ENCODE measurements around the gene SEC14L1.
"Not testable (repeated sequence)": the region's sequence is repeated elsewhere in the genome, so short reads cannot be mapped to it uniquely, and the experiment has no call there.

Gene SEC14L1

DNA sequence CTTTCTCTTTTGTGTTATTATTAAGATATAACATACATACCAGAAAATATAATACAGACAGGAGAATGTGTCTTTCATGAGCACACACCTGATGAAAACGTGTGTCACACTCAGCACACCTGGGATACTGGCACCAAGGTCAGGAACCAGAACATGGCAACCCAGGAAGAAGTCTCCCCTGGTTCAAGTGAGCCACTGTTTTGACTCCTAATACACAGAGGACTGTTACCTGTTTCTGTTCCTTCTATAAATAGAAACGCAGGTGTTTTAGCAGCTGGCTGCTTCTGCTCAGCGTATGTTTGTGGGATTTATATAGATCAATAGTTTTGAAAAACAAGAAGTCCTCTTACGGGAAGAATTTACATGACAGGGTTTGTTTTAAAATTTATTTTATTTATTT lies 3.5 kb downstream of the SEC14L1 start:
- no peak for DNase-seq

- no peak for DNase-seq
Observed at GRCh38 chr17:77145224-77145611, 4.4 kb downstream of the SEC14L1 start.

DNA sequence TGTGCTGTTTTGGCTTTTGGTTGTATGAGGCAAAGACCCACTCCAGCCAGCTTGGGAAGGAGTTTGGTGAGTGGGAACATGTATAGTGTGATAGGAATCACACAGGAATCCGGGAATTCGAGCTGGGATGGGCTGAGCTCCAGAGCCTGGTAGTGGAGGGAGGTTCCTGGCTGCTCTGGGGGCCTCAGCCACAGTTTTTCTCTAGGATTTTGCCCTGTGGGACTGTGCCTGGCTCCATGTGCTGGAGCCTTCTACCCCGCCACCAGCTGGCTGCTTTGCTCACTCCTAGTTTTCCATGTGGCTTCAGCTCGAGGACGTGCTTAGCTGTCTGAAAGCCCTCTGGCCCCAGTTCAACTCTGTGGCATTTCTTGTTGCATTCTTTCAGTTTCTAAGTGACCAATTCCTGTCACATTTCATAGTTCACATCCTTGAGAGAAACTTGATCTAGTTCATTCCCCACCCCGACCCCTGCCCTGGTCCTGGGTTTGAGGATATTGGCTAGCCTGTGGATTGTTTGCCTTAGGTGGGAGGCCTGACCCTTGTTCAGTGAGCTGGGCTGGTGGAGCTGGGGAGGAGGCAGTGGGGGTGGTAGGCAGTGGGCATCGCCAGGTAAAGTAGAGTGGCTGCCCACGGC lies 5.0 kb downstream of the SEC14L1 start:
- no peak for DNase-seq

- DNase-seq, result no peak
Observed at GRCh38 chr17:77146246-77146632, 5.5 kb downstream of the SEC14L1 start.

GRCh38 chr17:77146882-77147281 lies 6.1 kb downstream of the SEC14L1 start:
- no peak for DNase-seq

DNA sequence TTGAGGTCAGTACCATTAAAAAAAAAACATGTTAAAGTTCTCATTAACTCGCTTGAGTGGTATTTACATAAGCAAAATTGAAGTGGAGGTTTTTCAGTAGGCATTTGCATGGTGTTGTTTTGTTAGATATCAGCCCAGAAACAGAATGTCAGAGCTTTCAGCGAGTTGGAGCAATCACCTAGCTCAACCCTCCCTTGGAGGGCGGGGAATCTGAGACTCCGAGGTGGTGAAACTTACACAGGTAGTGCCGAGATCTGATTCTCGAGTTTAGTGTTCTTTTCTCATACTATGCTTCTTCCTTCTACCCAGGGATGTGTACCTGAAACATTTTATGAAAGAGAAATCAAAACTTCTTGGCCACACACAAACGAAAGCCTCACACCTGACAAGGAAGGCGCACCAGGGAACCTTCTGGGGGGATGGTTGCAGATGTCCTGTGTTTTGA lies 6.6 kb downstream of the SEC14L1 start:
- no peak for DNase-seq

GRCh38 chr17:77148077-77148939 lies 7.5 kb downstream of the SEC14L1 start:
- DNase-seq, result no peak

- no peak for DNase-seq
Observed at GRCh38 chr17:77148940-77149510, 8.3 kb downstream of the SEC14L1 start.

- no peak for DNase-seq
Observed at GRCh38 chr17:77150196-77150595, 9.4 kb downstream of the SEC14L1 start.

GRCh38 chr17:77151186-77151585 lies 10.4 kb downstream of the SEC14L1 start:
- no peak for DNase-seq

DNA sequence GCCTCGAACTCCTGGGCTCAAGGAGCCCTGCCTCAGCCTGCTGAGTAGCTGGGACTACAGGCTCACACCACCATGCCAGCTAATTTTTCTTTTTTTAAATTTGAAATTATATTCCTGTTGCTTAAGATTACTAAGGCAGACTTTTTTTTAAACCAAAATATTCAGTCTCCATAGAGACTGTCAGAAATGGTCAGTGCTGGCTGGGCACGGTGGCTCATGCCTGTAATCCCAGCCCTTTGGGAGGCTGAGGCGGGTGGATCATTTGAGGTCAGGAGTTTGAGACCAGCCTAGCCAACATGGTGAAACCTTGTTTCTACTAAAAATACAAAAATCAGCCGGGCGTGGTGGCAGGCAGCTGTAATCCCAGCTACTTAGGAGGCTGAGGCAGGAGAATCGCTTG lies 11.3 kb downstream of the SEC14L1 start:
- not testable (repeated sequence) for DNase-seq

GRCh38 chr17:77153472-77153871 lies 12.7 kb downstream of the SEC14L1 start:
- DNase-seq, result no peak

DNA sequence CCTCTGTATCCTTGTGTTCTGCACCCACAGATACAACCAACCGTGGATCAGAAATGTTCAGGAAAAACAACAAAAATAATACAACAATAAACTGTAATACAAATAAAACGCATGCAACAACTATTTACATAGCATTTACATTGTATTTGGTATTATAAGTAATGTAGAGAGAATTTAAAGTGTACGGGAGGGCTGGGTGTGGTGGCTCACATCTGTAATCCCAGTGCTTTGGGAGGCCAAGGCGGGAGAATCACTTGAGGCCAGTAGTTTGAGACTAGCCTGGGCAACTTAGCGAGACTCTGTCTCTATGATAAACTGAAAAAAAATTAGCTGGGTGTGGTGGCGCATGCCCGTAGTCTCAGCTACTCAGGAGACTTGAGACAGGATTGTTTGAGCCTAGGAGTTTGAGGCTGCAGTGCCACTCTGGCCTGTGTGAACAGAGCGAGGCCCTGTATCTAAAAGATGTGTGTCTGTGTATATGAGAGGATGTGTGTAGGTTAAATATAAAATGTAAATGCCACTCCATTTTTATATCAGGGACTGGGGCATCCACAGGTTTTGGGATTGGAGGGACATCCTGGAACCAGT lies 13.3 kb downstream of the SEC14L1 start:
- no peak for DNase-seq

DNA sequence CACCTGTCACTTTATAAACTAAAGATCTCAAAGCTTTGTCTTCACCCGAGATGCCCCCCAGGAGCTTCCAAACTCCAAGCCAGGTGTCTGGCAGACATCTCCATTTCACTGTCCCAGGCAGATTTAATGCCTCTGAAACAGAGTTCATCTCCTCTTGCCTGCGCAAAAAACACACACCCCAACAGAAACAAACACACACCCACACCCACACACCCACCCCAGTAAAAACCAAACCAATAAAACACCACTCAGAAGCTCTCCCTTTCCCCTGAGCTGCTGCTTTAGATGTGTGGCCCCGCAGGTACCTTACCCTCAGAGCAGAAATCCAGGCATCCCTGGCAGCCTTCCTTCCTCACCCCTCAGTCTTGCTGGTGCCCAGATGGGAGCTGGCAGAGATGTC lies 14.4 kb downstream of the SEC14L1 start:
- DNase-seq, result no peak

DNA sequence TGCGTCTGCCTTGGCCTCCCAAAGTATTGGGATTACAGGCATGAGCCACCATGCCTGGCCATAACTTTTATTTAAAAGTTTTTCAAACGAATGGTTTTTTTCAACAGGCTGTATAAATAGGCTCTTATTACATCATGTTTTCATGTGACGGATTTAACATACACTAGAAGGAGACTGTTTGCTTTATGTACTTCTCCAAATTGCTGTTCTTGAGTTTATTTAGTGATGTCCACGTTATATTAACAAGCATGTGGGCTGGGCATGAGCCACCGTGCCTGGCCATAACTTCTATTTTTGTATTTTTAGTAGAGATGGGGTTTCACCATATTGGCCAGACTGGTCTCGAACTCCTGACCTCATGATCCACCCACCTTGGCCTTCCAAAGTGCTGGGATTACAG lies 17.0 kb downstream of the SEC14L1 start:
- DNase-seq, result not testable (repeated sequence)

DNA sequence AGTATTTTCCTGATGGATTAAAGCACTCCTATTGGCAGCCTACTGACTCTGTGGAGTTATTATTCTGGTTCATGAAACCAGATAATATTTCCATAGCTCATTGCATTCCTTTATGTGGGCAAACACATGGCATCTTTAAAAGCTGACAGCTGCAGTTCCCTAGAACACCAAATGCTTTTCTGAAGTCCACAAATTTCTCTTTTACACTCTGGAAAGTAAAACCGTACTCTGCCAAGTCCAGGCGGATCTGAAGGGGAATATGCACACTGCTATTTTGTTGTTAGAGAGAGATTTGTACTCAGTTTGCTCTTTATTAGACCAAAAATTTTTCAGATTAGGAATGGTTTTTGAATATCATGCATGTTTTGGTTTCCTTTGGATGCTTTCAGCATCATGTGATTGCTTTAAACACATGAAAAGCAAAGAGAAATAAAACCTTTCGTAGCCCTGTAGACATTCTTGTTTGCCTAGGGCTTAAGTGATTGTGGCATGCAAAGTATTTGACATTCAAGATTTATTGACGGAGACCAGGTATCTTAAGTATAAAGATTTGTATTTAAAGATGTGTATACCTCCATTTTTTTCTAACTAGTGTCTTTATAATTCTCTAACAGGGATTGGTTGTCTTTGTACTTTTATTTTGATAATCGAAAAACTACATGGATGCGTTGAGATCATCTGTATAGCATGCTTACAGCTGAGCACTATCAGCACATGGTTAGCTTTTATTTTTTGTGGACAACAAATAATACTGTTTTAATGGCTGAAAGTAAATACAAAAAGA lies 19.5 kb downstream of the SEC14L1 start:
- DNase-seq, result no peak

GRCh38 chr17:77160875-77161530 lies 20.2 kb downstream of the SEC14L1 start:
- no peak for DNase-seq

DNA sequence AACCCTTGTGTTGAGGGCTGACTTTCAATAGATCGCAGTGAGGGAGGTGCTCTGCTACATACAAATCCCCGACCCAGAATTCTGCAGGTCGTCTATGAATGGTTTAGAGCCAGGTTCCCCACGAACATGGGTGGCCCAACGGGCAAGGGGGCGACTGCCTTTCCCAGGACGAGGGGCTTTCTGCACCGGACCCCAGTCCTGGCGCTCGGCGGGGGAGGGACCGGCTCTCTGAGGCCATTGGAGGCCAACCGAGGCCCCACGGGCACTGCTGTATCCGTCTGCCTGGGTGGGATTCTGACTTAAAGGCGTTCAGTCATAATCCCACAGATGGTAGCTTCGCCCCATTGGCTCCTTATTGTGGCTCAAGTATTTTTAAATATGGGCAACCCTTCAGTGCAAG lies 21.2 kb downstream of the SEC14L1 start:
- no peak for DNase-seq

DNA sequence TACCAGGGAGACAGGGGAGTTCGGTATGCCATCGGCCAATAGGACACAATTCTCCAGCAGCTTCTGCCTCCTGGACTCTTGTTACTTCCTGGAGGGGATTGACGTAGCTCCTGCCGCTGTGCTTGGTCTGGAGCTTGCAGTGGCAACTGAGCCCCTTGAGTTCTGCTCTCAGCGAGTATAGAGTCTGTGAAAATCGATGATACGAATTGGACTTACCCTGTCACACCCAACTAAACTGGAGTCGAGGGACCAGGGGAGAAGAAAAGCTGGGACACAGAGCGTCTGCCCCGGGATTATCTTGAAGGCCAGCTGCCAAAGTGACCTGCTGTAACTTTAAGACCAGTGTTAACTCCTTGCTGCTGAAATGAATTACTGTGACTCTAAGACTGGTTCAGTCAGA lies 22.2 kb downstream of the SEC14L1 start:
- no peak for DNase-seq

DNA sequence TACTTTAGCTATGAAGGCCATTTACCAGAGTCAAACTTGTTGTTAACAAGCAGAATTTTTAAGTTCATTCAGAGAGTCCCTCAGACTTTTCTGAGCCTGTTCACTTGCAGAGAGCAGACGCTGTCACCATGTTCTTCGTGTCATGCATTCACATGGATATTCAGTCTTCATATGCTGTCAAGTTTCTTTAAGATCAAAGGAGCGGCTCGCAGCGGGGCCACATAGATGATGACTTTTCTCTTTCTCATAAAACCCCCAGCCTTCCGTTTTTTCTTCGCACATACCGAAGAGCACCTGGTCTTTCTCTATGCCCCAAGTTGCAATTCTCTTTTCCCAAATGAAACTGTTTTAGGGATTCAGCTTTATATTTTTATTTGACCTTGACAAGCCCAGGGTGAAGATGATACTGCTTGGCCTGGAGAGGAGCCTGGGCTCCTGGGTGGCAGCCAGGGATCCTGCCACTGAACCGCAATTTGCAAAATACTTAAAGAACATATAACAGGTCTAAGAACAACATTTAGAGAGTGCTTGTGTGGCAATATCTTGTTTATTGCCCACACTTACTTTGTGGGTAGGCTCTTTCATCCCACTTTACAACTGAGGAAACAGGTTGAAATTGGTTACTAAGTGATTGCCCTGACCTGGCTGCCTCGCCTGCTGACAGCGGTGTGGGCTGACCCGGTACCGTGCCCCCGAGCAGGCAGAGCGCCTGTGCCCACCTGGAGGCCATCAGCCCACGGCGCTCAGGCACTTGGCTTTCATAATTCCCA lies 22.9 kb downstream of the SEC14L1 start:
- no peak for DNase-seq

GRCh38 chr17:77164483-77165091 lies 23.8 kb downstream of the SEC14L1 start:
- DNase-seq, result no peak

Data from stimulated activated CD4-positive, alpha-beta T cell treated with anti-CD3 and anti-CD28 coated beads, Interleukin-1b, Interleukin-23, amount 100 ng/mL, for 48 hours (primary cell).